Measurements from ENCODE around the gene KCNH4.

GRCh38 chr17:42230225-42230624 lies 49.3 kb upstream of the KCNH4 start:
- TF ChIP-seq CTCF (IDR thresholded peaks at IDR 0.05) (no peak), POLR2A (IDR thresholded peaks at IDR 0.05) (no peak), EP300 (IDR thresholded peaks at IDR 0.05) (no peak)

Measured in tibial nerve (tissue), 4 donors.